ENCODE measurements around the gene SSC5D. TPM values are rescaled to one million over a fixed set of nuclear protein-coding genes. Genes with fewer than 3 reads are reported as not detected.

Gene SSC5D
- total RNA-seq, 4 donors from 2014 or later = 2.1 to 16.7 (median 9.1) TPM

DNA sequence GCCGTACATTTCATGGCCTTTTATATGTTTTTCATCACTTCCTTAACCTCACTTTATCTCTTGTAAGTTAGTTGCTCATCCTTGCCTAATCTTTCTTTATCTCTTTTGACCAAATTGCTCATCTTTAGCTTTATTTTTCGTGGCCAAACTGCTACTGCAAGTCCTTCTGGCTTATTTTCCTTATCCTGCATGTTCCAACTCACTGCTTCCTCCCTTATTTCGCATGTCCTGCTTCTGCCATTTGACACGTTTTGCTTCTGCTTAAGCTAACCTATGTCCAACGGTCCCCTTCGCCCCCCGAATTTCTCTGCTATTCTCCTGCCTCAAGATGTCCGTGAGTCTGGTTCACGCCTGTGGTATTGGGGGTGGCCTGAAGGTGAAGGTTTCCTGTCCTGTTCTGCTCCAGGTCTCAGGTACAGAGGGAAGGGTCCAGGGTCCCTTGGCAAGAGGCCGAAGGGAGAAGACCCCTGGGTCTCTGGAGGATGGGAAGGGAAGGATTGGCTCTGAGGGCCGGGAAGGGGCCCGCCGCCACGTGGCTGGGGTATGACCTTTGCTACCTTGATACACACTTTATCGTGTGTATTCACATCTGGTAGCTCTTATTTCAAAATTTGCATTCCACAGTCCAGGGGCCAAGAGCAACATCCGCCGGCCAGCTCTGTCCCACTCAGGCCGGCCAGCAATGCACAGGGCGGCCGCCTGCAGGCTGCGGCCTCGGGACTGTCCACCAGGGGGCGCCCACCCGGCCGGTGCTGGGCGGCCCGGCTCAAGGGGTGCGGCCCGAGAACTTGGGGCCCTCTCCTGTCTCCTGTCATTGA, 20.8 kb upstream of the SSC5D start:
- TF ChIP-seq, protein P1, sequence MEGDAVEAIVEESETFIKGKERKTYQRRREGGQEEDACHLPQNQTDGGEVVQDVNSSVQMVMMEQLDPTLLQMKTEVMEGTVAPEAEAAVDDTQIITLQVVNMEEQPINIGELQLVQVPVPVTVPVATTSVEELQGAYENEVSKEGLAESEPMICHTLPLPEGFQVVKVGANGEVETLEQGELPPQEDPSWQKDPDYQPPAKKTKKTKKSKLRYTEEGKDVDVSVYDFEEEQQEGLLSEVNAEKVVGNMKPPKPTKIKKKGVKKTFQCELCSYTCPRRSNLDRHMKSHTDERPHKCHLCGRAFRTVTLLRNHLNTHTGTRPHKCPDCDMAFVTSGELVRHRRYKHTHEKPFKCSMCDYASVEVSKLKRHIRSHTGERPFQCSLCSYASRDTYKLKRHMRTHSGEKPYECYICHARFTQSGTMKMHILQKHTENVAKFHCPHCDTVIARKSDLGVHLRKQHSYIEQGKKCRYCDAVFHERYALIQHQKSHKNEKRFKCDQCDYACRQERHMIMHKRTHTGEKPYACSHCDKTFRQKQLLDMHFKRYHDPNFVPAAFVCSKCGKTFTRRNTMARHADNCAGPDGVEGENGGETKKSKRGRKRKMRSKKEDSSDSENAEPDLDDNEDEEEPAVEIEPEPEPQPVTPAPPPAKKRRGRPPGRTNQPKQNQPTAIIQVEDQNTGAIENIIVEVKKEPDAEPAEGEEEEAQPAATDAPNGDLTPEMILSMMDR (IDR thresholded peaks at IDR 0.05; ENCODE audit: low read depth) = no peak

DNA sequence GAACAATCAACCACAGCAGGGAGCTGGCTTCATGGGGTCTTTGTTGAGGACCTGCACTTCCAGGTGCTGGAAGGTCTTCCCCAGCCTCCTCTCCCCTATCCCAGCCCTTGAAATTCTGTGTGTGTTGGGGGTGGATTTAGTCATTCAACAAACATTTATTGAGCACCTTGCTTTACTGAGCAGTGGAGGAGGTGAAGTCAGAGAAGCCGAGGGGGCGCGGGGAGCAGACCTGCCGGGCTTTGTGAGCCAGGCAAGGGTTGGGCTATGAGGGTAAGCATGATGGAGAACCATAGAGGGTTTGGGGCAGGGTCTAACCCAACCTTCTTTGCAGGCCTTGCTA, 20.2 kb upstream of the SSC5D start:
- TF ChIP-seq, protein P1 (IDR thresholded peaks at IDR 0.05; ENCODE audit: low read depth) = no peak

DNA sequence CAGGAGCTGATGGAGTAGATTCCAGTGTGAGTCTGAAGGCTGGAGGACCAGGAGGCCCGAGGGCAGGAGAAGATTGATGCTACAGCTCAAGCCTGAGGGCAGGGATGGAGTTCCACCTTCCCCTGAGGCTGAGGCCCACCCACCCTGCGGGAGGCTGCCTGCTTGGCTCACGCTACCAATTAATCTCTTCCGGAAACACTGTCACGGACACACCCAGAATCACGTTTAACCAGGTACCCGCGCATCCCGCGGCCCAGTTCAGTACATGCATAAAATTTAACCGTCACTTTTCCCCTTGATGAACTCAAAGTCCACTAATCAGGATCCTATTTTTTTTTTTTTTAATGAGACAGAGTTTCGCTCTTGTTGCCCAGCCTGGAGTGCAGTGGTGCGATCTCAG, 17.0 kb upstream of the SSC5D start:
- TF ChIP-seq, protein P1 (IDR thresholded peaks at IDR 0.05; ENCODE audit: low read depth) = no peak

DNA sequence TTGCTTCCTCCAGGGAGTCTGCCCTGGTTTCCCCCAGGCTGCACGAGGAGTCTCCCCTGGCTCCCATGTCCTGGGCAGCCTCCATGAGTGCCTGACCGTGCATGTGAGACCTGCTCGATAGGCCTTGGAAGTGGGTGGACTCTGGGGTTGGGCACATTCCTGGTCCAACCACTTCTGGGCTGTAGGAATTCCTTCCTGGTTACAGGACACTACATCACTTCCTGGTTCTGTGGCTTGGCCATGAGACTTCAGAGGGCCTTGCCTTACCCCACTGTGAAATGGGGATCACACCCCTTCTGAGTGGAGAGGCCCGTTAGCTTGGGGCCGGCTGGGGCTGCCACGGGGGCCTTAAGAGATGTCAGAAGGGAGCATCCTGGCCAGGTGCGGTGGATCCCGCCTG, 15.8 kb upstream of the SSC5D start:
- TF ChIP-seq, protein P1 (IDR thresholded peaks at IDR 0.05; ENCODE audit: low read depth) = no peak

DNA sequence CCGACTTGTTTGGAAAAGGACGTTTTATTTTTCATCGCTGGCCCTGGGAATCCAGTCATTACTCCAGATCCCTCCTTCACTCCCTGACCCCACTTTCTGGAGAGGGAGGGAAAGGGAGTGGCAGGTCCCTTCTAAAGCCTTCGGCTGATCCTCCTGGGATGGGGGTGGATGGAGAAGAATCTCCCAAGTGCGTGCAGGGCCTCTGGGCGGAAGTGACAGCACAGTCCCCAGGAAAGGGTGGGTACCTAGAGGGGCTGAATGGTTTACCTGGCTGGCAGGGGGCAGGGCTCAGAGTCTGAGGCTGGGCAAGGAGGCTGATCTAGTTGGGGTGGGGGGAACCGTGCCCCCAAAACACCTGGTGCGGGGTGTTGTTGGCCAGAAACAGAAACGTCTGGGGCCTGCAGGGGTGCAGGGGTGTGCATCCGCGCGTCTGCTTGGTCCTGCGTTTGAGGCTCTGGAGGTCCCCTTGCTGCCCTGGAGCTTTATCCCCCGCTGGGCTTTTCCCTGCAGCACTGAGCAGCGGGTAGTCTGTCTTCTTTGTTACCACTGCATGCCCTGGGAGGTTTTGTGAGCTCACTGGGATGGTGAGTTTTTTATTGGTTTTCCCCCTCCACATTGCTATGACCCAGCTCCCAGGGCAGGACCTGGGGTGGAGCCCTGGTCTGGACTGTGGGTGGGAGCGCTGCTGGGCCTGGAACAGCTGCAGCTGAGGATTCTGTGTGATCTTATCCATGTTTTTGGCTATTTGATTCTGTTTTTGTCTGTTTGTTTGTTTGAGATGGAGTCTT, 14.8 kb upstream of the SSC5D start:
- TF ChIP-seq, protein P1 (IDR thresholded peaks at IDR 0.05; ENCODE audit: low read depth) = no peak

DNA sequence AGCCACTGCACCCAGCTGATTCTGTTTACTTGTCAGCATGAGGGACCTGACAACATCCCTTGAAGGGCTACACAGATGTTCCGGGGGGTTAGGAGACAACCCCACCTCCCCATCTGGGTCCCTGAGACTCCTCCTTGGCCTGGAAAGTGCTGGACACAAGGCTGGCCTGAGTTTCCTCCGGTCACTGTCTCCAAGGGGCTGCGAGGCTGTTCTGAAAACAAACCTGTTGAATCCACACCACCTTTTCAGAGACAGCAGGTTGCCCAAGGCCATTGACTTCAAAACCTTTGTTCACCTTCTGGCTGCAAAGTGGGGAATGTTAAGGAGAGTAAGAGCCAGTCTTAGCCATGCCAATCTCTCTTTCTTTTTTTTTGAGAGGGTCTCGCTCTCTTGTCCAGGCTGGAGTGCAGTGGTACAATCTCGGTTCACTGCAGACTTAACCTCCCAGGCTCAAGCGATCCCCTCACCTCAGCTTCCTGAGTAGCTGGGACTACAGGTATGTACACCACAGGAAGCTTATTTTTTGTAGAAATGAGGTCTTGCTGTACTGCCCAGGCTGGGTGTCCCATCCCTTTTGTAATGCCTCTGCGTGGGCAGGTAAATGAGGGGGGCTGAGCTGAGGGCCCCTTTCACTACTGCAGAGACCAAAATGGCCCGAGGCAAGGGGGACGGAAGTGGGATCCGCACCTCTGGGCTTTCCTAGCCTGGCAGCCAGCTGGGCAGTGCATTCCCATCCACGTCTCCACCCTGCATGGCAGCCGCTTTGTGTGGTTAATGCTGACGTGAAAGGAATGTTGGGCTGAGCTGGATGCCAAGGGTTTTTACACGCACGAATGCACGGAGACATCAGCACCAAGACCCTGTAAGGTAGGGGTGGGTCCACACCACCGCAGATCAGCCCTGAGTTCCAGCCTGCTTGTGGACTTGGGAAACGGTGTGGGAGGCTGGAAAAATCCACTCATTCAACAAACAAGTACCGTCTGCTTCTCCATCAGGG, 13.7 kb upstream of the SSC5D start:
- TF ChIP-seq, protein P1 (IDR thresholded peaks at IDR 0.05; ENCODE audit: low read depth) = no peak
